Stimulated activated CD4-positive, alpha-beta T cell treated with anti-CD3 and anti-CD28 coated beads, Interleukin-2, amount 100 ng/mL, for 48 hours (primary cell): ENCODE measurements around the gene CEP57L1.
A peak's percentile ranks its signal among the peaks of the same experiment; 100 is the strongest.
"Not testable (repeated sequence)": the region's sequence is repeated elsewhere in the genome, so short reads cannot be mapped to it uniquely, and the experiment has no call there.

Experiments used
- DNase-seq, 2 donors: peaks; one replicate each; pipeline ENCODE4 v3.0.0-alpha.2; 2020

The CEP57L1 gene

GRCh38 chr6:109179507-109179906 lies 84.2 kb downstream of the CEP57L1 start:
- DNase-seq, result no peak

GRCh38 chr6:109182578-109182977 lies 87.3 kb downstream of the CEP57L1 start:
- no peak for DNase-seq

DNA sequence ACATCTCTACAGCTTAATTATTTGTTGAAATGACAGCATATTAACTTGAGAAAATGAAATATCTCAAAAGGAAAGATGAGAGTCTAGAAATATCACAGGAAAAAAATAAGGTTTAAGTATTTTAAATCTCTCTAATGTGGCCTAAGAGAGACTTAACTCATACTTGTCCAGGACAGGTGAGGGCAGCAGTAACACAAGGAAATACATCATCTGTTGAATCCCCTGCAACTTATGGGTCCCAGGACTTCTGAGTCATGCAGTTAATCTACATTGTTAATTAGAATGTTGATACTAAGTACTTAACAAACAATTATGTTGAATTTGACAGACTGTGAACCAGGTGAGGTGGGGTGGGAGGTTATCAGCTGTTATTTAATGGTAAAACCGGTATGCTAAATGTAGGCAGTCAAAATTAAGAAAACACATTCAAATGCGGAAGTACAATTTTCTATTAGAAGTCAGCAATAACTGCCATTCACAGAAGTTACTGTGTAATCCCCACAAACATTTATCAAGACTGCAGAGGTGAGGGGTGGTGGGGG lies 87.9 kb downstream of the CEP57L1 start:
- DNase-seq, result no peak

- DNase-seq, result no peak
These were observed 89.3 kb downstream of the CEP57L1 start for GRCh38 chr6:109184638-109185037.

GRCh38 chr6:109186012-109186411 lies 90.7 kb downstream of the CEP57L1 start:
- no peak for DNase-seq

GRCh38 chr6:109187399-109188114 lies 92.2 kb downstream of the CEP57L1 start:
- DNase-seq, result peak; percentile 53 to 57

- no peak for DNase-seq
These were observed 92.8 kb downstream of the CEP57L1 start for GRCh38 chr6:109188115-109188411.

DNA sequence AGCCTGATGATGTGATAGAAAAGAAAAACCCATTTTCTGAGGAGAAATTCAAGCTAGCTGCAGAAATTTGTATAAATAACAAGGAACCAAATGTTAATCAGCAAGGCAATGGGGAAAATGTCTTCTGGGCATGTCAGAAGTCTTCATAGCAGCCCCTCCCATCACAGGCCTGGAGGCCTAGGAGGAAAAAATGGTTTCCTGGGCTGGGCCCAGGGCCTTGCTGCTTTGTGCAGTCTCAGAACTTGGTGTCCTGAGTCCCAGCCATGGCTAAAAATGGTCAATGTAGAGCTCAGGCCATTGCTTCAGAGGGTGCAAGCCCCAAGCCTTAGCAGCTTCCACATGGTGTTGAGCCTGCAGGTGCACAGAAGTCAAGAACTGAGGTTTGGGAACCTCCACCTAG lies 96.1 kb downstream of the CEP57L1 start:
- not testable (repeated sequence) for DNase-seq

DNA sequence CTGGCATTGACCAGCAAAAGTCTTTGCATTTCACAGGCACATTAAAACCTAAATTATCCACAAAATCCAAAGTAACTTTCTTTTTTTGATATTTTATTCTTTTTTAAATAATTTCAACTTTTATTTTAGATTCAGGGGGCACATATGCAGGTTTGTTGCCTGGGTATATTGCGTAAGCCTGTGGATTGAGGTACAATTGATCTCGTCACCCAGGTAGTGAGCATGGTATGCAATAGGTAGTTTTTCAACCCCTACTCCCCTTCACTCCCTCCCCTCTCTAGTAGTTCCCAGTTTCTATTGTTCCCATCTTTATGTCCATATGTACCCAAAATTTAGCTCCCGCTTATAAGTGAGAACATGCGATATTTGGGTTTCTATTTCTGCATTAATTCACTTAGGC lies 97.6 kb downstream of the CEP57L1 start:
- no peak for DNase-seq

- DNase-seq, result no peak
These were observed 99.6 kb downstream of the CEP57L1 start for GRCh38 chr6:109194880-109195279.

GRCh38 chr6:109197061-109197460 lies 101.8 kb downstream of the CEP57L1 start:
- no peak for DNase-seq

DNA sequence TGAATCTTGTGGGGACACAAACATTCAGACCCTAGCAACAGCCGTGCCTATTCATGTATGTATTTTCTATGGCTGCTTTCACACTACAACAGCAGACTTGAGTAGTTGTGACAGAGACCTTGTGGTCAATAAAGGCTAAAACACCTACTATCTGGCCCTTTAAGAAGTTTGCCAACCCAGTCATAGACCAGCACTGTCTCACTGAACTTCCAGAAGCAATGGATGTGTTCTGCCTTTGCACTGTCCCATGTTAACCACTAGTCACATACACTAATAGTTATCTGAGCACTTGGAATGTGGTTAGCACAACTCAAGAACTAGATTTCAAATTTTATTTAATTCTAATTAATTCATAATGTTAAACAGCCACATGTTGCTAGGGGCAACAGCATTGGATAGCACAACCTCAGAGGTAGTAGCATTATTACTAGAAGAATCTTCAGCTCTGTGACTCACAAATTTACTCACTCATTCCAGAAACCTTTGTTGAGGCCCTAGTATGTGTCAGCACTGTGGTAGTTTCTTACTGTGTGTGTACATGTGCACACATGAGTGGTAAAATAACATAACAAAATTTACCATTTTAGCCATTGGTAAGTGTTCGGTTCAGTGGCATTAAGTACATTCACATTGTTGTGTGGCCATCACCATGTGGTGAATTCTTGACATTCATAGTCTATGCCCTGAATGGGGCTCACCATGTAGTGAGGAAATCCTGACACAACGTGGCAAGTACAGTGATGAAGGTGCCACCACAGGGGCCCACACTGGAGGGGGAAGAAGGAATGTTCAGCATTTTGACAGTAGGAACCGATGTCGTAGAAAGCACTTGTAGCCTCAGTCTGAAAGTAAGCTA lies 107.3 kb downstream of the CEP57L1 start:
- DNase-seq, result peak; percentile 3 to 13

DNA sequence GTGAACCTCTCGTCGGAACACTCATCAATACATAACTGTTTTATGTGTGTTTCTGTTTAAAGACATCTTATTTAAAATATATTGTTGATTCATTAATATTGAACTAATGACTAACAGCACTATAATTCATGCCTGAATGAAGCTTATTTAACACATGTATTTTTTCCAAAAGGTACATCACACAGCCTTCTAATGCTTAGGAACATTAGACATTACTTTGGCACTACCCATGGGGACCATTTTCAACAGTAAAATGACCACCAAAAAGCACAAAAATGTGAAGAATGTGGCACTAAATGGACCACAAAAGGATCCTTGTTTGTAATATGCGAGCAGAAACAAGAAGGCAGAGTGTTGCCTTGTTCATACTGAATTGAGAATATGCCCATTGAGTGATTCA lies 109.2 kb downstream of the CEP57L1 start:
- no peak for DNase-seq

- no peak for DNase-seq
These were observed 117.4 kb downstream of the CEP57L1 start for GRCh38 chr6:109212683-109213082.
